Ammon's horn (tissue), 1 donor: ENCODE measurements around the gene PXYLP1.

ENCODE experiments used
- DNase-seq: peaks from one replicate; pipeline ENCODE4 v3.0.0-alpha.2; 2016; ENCODE audit warnings: low spot score

The PXYLP1 gene

GRCh38 chr3:141249041-141249440 lies 17.4 kb downstream of the PXYLP1 start:
- DNase-seq: no peak

- no peak for DNase-seq
Measured at GRCh38 chr3:141250342-141250741, 18.7 kb downstream of the PXYLP1 start.

- no peak for DNase-seq
Measured at GRCh38 chr3:141250828-141251227, 19.2 kb downstream of the PXYLP1 start.

- no peak for DNase-seq
Measured at GRCh38 chr3:141253326-141253725, 21.7 kb downstream of the PXYLP1 start.

GRCh38 chr3:141253811-141254210 lies 22.2 kb downstream of the PXYLP1 start:
- DNase-seq: no peak

GRCh38 chr3:141255137-141255845 lies 23.7 kb downstream of the PXYLP1 start:
- no peak for DNase-seq

- no peak for DNase-seq
Measured at GRCh38 chr3:141255846-141256261, 24.2 kb downstream of the PXYLP1 start.

- no peak for DNase-seq
Measured at GRCh38 chr3:141256820-141257219, 25.2 kb downstream of the PXYLP1 start.

GRCh38 chr3:141257961-141258360 lies 26.3 kb downstream of the PXYLP1 start:
- no peak for DNase-seq

GRCh38 chr3:141258973-141259372 lies 27.3 kb downstream of the PXYLP1 start:
- DNase-seq: no peak

- DNase-seq: no peak
Measured at GRCh38 chr3:141259821-141260629, 28.4 kb downstream of the PXYLP1 start.

GRCh38 chr3:141260630-141260927 lies 29.0 kb downstream of the PXYLP1 start:
- DNase-seq: no peak

- DNase-seq: no peak
Measured at GRCh38 chr3:141261472-141262307, 30.1 kb downstream of the PXYLP1 start.

GRCh38 chr3:141262308-141262705 lies 30.7 kb downstream of the PXYLP1 start:
- no peak for DNase-seq

- no peak for DNase-seq
Measured at GRCh38 chr3:141266186-141266585, 34.6 kb downstream of the PXYLP1 start.

- no peak for DNase-seq
Measured at GRCh38 chr3:141266797-141267555, 35.4 kb downstream of the PXYLP1 start.

- DNase-seq: no peak
Measured at GRCh38 chr3:141267629-141268028, 36.0 kb downstream of the PXYLP1 start.

- no peak for DNase-seq
Measured at GRCh38 chr3:141268306-141268705, 36.7 kb downstream of the PXYLP1 start.

- no peak for DNase-seq
Measured at GRCh38 chr3:141268791-141269190, 37.2 kb downstream of the PXYLP1 start.

GRCh38 chr3:141269961-141270360 lies 38.3 kb downstream of the PXYLP1 start:
- no peak for DNase-seq

GRCh38 chr3:141271279-141272030 lies 39.8 kb downstream of the PXYLP1 start:
- DNase-seq: no peak
